Left cardiac atrium (tissue), 4 donors: ENCODE measurements around the gene PTX4. TPM values are rescaled to one million over a fixed set of nuclear protein-coding genes. Genes with fewer than 3 reads are reported as not detected.
"Not testable (repeated sequence)": the region's sequence is repeated elsewhere in the genome, so short reads cannot be mapped to it uniquely, and the experiment has no call there.

Experiments used
- ATAC-seq, 2 donors: fragments of 200-7000 bp; cut with Tn5 transposase; one replicate each; pipeline ENCODE4 v1.9.1; 2020; ENCODE audit warnings: mild to moderate bottlenecking in 2 of 2, moderate library complexity in 2 of 2
- DNase-seq: peaks from one replicate; pipeline ENCODE4 v3.0.0-alpha.2; 2020
- intact Hi-C, 2 donors: fragments of 100-400 bp; cut with DNase I; formaldehyde crosslinking; loops; one replicate each; pipeline versions ENCODE4 v1.14.1 to v1.15.1; 2022 to 2023
- total RNA-seq, 2 donors: library from RNA; stranded (reverse); fragmentation: NEBNext Ultra II Directional; extraction: Animal tissue kit (Norgen Biotek cat#: 25700); gene quantifications; one replicate each; pipeline ENCODE4 v1.2.1, GENCODE V29; 2021
- donor health status: DM: no; HTN: yes; CAD: no.
- donor health status: DM: no; HTN: yes; CAD: no; lungs with severe emphysema.
- donor health status: DM: yes; HTN: yes; CAD: no.
- donor health status: Dilated cardiomyopathy.

Gene PTX4
- total RNA-seq, 2 donors from 2014 or later, result 0.21 TPM; not detected in 1

DNA sequence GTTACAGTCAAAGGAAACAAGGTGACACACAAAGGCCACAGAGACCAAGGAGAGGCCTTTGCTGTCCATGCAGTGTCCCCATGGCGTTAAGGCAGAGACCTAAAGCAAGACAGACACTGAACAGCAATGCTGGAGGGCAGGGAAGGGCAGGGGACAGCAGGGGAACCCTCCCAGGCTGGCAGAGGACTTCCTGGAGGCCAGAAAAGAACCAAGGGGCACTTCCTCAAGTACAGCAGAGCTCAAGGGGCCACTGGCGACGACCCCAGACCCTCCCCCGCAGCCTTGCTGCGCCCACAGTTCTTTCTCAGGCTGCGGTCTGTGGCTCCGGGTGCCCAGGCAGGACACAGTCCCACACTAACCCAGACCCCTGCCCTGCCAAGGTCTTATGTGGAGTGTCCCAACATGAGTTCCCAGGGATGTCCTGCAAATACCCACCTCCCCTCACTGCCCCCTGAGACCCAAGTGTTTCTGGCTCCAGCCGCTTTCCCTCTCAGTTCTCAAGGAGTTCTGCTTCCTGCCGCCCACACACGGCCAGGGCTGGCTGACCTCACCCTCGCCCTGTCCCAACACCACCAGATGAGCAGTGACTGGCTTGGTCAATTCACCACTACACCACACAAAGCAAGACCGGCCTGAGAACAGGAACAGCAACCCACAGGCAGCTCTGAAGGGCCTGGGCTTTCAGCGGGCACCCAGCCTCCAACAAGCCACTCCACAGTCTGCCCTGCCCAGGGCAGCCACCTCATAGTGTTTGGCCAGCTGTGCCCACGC lies 18.1 kb downstream of the PTX4 start:
- intact Hi-C loops, result no loop called here
- peak in 1 of 2 donors; percentile 31 for ATAC-seq
- no peak for DNase-seq

DNA sequence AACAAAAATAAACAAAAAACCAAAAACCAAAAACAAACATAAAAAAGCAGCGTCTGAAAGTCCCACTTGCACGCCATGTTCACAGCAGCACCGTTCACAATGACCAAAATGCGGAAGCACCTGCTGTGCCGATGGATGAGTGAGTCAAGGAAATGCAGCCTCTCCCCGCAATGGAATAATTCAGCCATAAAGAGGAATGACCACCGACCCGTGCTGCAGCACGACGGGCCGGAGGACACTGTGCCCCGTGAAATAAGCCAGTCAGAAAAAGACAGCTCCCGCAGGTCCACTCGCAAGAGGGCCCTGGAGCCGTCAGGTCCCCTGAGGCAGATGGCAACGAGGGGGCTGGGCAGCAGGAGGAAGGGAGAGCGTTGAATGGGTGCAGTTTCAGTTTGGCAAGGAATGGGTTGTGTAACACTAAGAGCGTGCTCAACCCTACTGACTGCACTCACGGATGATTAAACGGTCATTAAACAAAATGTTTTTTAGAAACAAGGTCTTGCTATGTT lies 19.0 kb downstream of the PTX4 start:
- no peak for DNase-seq

DNA sequence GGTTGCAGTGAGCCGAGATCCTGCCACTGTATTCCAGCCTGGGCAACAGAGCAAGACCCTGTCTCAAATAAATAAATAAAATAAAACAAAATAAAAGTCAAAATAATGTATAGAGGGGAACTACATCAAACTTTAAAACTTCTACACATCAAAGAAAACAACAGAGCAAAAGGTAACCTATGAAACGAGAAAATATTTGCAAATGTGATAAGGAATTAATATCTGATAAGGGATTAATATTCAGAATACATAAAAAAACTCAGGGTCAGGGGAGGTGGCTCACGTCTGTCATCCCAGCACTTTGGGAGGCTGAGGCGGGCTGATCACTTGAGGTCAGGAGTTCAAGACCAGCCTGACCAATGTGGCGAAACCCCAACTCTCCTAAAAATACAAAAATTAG lies 19.6 kb downstream of the PTX4 start:
- DNase-seq, ATAC-seq, intact Hi-C loops: not testable (repeated sequence)

More for the DNA sequence above, 19.0 kb downstream of the PTX4 start:
- ATAC-seq, result no peak
- intact Hi-C loops, result no loop called here

DNA sequence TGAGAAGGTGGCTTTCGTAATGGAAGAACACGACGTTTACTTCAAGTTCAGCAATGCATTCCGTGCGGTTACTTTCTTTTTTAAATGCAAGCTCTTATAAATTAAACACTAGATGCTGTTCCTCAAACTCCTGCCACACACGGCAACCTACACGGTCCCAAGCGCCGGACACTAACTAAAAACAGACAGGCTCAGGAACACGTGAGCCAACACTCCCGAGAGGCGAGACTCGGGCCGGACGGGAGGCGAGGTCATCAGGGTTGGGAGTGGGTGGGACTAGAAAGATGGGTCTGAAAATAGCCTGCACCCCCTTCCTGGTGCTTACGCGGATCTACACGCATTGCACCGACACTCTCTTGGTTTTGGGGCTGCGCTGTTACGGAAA lies 20.3 kb downstream of the PTX4 start:
- DNase-seq (no peak), ATAC-seq (no peak)
- intact Hi-C loops, result no loop called here

DNA sequence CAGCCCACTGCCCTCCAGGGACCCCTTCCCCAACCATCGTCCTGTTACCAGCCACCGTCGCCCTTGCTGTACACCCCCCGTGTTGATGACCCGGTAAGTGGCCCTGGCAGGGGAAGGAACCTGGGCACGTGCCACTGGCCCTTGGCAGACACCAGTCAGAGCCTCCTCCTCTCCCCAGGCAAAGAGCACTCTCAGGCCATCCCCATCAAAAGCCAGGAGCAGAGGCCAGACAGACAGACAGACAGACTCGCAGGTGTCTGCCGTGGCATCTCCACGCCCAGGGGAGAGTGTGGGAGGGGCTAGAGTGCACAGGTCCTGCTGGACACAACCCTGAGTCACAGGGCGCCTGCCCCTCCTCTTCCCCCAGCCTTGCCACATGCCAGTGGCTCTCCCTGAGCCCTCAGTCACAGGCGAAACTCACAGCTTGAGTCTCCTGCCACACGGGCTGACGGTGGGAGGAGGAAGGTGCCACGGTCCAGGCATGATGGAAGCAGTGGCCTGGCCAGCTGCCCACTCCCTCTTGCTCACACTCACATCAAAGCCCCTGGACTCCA lies 21.7 kb downstream of the PTX4 start:
- ATAC-seq (no peak), DNase-seq (no peak)
- intact Hi-C loops, result no loop called here

DNA sequence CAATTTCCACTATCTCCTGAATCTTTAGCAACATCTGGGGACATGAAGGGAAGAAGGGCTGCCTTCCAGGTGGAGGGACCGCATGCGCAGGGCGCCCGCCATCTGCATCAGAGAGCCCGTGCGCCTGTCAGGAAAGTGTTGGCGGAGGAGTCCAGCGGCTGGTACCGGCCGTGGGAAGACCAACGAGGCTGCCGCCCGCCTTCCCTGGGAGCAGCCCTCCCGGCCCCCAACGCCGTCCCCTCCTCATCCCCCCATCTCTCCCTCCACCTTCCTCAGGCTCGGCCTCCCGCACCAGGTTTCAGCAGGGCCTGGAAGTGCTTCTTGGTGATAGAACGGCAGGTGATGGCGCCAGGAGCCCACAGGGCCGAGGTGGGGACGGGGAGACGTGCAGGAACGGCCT lies 22.7 kb downstream of the PTX4 start:
- ATAC-seq, result no peak
- intact Hi-C loops, result no loop called here

DNA sequence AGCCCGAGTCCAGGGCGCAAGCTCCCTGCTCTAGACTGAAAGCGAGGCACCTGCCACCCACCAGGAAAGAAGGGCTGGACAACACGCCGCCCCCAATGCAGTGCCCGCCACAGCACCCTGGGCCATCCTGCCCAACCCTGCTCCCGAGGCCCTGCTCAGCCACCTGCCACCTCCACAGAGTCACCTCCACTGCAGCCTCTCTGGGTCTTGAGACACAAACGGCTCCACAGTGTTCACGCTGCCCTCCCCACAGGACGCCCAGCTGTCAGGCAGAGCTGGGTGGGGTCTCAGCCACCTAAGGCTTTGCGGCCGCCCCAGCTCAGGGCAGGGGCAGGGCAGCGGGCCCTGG lies 23.2 kb downstream of the PTX4 start:
- intact Hi-C loops, result no loop called here
- DNase-seq (no peak), ATAC-seq (no peak)

More for the DNA sequence above, 22.7 kb downstream of the PTX4 start:
- no peak for DNase-seq

DNA sequence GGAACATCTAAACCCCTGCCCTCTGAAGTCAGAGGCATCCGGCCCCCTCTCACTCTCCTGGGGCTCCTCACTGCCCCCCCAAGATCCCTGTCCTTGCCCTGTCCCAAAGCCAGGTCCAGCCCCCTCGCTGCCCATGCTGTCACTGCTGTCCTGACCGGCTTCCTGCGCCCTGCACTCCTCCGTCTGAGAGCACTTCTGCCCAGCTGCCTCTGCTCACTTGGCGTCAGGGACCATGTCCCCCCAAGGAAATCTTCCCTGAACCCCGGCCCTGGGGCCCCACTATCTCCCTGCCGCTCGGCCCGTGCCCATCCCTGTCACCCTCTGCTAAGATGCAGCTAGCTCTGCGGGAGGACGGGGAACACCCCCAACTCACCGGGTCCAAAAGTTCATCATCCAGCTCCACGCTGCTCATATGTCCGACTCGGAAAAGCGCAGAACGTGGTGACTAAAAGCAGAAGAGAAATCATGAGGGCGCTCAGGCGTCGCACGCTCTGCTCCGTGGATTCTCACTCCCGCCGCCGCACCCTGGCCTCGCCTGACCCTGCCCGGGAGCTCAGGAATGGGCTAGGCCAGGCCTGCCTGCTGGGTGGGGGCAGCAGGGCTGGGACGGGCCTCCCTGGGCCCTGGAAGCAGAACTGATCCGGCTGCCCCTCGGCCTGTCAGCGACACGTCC lies 23.7 kb downstream of the PTX4 start:
- intact Hi-C loops, result no loop called here
- DNase-seq (no peak), ATAC-seq (no peak)

DNA sequence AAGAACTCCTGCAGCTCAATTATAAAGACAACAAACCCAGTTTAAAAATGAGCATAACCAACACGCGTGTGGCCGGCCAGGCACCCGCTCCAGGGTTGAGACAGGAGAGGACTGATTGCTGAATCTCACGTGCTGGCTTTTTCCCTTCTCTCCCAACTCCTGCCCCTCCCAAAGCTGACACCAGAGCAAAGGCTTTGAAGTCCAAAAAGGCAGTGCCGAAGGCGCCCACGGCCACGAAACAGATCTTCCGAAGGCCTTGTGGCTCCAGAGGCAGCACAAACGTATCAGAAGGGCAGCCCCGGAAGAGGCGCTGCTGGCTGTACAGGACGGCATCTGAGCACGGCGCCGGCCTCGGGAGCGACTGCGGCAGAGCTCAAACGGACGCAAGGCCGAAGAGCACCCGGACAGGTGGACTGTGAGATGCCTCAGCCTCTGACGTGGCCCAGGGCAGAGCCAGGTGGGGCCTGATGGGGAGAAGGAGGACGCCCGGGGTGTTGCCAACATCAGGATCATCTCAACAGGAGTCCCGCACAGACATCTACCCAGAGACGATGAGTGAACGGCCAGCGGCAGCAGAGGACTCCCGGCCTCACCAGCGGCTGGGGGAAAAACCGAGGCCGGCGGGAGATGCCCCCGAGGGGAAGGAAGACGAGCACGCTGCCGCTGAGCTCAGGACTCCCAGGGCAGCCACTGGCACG lies 24.4 kb downstream of the PTX4 start:
- ATAC-seq, result no peak
- no peak for DNase-seq
- intact Hi-C loops, result no loop called here

DNA sequence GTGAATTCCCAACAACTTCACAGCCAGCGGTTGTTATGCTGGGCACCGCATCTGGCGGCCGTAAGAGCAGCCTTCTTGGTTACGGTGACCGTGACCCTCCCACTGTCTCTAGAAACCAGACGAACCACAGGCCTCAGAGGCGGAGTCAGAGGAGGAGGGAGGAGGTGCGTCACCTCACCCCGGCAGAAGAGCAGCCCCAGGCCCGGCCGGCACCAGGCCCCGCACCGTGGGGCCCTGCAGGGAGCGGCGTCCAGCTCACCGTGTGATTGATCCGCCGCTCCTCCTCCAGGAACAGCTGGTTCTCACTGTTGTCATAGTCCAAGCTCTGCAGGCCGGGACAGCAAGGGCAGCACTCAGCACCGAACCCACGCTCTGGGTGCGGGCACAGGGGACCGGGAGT lies 27.6 kb downstream of the PTX4 start:
- DNase-seq (no peak), ATAC-seq (no peak)
- intact Hi-C loops, result no loop called here

DNA sequence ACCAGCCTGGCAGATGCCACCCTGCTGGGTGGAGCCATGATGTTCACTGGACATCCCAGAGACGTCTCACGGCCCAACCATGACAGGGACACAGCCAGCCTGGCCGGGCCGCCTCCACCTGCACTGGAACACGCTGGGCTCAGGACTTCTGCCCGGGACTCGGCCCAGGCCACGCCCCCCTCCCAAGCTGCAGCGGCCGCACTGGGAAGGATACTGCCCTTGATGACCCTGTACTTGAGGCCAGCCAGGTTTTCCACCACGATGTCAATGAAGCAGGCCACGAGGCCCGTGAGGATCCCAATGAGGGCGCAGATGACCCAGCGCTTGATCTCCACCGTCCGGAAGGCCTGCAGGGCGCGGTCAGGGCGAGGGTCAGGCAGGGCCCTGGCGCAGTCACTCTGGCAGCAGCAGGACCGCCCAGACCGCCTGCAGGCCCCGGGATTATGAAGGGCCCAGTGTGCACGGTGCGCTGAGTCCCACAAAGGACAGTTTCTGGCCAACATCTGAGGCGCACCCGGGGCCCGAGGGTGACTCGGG lies 28.1 kb downstream of the PTX4 start:
- ATAC-seq (no peak), DNase-seq (no peak)
- intact Hi-C loops, result no loop called here

DNA sequence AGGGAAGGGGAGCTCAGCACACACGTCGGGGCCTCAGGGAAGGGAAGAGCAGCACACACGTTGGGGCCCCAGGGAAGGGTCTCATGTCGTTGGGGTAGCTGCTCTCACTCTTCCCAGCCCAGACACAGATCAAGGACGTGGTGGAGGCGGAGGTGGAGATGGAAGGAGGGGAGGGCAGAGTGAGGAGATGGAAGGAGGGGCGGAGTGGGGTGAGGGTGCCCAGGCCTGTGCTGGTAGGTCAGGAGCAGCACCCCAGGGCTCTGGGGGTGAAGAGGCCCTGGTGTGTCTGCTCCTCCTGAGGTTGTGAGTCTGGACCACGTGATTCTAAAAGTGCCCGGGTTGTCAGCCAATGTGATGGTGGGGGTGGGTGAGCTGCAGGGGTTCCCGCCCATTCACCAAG lies 28.8 kb downstream of the PTX4 start:
- no peak for DNase-seq
- intact Hi-C loops, result no loop called here
- ATAC-seq, result no peak

DNA sequence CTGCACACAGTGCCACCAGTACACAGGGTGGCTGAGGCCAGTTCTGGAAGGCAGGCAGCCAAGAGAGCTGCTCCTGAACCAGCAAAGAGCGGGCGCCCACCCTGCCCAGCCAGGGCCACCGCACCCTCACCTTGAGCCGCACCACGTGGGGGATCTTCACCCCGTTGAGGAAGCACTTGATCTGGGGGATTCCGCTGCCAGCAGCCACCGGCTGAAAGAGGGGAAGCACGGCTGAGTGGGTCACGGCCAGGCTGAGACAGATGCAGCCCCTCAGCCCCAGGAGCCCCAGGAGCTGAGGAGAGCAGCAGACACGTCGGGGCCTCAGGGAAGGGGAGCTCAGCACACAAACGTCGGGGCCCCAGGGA lies 29.8 kb downstream of the PTX4 start:
- intact Hi-C loops, result no loop called here
- ATAC-seq (no peak), DNase-seq (no peak)

DNA sequence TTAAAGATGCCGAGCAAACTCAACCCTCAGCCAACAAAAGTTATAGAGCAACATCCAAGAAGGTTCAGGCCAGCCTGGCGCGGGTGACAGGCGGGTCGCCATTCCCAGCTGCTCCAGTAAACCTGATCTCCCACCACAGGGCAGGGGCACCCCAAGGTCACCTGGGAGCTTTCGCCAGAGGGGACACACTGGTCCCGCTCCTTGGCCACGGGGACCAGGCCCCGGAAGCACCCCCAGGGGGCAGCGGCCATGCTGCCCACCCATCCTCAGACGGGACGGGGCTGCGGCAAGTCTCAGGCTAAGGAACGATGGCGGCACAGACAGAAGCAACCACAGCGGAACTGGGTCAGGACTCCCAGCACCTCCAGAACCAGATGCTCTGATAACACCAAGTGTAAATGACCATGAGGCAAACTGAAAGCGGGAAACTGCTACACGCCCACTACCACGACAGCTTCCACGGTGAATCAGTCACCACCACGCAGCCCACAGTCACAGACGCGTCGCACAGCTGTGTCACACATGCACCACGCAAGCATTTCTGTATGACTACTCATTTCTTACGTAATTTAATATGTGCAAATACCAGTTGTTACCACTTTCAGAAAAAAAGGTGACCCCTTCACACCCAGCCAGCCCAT lies 30.3 kb downstream of the PTX4 start:
- DNase-seq (no peak), ATAC-seq (no peak)
- intact Hi-C loops, result no loop called here

DNA sequence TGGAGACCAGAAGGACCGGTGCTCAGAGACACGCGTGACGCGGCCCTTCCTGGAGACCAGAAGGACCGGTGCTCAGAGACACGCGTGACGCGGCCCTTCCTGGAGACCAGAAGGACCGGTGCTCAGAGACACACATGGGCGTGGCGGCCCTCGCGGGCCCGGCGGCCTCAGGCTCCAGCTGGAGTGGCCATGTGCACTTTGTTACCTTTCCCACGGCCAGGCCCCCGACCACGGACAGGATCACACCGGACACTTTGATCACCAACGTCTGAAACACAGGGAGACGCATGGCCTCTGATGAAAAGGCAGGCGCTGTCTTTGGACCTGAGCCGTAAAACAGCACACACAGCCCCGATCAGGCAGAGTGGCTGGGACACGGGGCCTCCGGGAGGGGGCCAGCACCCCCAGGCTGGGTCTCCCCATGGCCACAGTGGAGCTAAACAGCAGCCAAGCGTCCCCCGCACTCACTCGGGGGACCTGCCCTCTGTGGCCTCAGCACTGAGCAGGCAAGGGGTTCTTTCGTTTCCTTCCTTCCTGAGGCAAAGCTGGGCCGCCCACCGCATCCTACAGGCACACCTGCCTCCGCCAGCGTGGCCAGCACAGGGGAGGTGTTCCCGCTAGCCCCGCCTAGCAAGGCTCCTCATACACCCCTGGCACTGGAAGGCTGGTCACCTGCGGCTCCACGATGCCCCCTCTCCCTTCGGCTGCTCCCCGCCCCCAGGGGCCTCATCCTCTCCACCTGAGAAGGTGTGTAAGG lies 31.1 kb downstream of the PTX4 start:
- intact Hi-C loops, result no loop called here
- ATAC-seq (no peak), DNase-seq (no peak)

DNA sequence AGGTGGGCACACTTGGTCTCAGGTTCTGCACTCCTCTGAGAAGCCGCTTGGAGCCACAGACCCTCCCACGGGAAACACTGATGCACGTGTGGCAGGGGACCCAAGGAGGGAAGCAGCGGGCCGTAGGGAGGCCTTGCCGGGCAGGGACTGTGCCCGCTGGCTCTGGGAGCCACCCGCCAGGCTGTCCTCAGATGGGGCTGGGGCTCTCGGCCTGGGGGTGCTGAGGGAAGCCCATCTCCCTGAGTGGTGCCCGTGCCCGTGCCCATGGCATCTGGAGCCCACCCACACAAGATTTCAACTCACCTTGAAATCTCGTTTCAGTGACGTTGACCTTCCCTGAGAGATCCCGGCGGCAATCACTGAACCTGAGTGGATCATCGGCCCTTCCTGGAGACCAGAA lies 31.8 kb downstream of the PTX4 start:
- no peak for DNase-seq
- ATAC-seq, result no peak
- intact Hi-C loops, result no loop called here

DNA sequence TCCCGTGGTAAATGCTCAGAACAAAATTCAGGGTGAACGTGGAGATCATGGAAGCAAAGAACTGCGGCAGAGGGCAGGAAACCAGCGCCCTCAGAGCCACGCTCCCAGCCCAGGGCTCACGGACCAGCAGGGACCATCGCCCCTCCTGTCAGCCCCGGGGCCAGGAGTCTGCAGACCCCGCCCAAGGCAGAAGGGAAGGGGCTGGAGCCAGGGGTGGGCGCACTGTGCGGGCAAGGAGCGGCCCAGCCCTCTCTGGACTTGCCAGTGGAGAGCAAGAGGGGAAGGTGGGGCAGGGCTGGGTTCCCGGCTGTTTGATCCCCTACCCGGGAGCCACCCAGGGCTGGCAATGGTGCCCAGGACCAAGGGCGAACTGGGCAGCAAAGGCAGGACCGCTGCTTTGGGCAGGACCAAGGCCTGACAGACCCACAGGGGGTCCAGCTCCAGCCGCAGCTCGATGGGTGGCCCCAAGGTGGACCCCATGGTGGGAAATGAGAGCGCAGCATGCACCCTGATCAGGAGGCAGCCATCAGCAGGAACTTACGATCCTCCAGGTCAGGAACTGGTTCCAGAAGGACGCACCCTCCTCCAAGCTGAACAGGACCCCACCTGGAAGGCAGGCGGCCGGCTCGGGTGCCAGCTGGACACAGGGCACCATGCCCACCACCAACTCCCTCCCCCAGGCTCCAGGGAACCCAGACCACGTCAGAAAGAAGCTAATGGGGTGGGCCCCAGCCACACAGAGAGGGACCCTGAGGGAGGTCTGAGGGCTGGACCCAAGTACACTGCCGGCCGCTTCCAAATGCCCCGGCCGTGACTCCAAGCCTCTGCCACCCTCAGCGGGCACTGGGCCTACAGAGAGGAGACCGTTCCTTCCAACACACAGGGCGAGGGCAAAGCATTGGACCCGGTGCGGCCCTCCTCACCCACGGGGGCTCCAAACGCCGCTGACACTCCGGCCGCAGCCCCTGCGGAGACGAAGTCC lies 33.3 kb downstream of the PTX4 start:
- intact Hi-C loops, result no loop called here

DNA sequence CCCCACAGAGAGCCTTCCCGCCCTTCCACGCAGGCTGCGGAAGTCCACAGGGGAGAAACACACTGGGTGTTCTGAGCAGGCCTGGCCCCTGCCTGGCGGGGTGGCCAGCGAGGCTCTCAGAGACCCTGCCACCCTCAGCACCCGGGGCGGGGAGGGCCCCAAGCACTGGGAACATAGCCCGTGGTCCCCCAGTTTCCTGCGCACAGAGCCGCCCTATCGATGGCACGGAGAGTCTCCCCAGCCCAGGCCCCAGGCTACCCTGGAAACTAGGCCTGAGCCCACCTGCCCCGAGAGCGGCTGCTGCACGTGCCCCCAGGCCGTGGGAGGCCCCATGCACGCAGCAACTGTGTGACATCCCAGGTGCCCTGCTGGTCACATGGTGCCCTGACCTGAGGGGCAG lies 34.2 kb downstream of the PTX4 start:
- intact Hi-C loops, result no loop called here
- no peak for ATAC-seq
- DNase-seq, result no peak

More for the DNA sequence above, 33.3 kb downstream of the PTX4 start:
- no peak for DNase-seq
- no peak for ATAC-seq
